ENCODE measurements around the gene SLC10A7.

SLC10A7 gene, protein sequence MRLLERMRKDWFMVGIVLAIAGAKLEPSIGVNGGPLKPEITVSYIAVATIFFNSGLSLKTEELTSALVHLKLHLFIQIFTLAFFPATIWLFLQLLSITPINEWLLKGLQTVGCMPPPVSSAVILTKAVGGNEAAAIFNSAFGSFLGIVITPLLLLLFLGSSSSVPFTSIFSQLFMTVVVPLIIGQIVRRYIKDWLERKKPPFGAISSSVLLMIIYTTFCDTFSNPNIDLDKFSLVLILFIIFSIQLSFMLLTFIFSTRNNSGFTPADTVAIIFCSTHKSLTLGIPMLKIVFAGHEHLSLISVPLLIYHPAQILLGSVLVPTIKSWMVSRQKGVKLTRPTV

DNA sequence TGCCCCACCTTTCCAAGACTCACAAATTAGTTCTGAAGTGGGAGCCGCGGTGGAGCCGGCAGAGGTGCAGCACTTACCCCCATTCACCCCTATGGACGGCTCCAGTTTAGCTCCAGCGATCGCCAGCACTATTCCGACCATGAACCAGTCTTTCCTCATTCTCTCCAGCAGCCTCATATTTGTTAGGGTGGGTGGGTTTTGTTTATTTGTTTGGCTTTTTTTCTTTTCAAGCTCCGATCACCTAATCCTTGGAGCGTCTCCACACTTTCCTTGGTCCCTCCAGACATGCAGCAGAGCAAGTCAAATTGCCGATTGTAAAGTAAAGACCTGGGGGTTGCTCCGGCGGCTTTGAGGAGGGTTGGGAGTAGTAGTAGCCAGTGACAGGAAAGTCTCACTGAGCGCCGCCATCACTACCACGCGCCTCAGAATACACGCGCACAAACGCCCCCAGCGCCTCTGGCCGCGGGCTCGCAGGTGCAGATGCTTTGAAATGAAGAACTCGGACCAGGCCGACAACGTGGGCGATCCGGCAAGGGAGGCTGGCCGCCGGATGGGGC lies at the start of gene SLC10A7:
Gene SLC10A7 (minus strand): TSS at position 400 of the 557 bp plus-strand sequence. CDS start 223 bp downstream, at position 177.
- H3K9me3 Mint-ChIP-seq: no peaks in the 10 kb centered on the region
- peaks cover 3% of the 10 kb centered on the region for H3K27me3 Mint-ChIP-seq (ENCODE audit: low read depth)

DNA sequence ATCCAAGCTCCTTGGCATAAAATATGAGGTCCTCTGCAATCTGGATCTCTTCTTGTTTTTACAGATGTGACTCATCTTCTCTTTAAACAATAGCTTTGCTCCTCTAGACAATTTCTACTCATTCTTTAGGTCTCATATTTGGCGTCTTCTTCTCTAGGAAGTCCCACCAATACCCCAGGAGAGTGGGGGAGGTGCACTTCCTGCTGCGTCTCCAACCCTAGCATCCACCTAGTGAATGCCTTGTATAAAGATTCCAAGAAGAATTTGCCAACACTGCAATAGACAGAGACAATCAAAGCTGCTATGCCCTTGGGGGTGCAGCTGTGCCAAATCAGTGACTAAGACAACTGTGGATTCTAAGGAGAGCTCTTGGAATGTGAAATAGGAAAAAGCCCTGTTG lies 45.7 kb upstream of the SLC10A7 start:
- H3K27me3 Mint-ChIP-seq (ENCODE audit: low read depth): no peaks in the 10 kb centered on the region
- TF ChIP-seq, protein P1, sequence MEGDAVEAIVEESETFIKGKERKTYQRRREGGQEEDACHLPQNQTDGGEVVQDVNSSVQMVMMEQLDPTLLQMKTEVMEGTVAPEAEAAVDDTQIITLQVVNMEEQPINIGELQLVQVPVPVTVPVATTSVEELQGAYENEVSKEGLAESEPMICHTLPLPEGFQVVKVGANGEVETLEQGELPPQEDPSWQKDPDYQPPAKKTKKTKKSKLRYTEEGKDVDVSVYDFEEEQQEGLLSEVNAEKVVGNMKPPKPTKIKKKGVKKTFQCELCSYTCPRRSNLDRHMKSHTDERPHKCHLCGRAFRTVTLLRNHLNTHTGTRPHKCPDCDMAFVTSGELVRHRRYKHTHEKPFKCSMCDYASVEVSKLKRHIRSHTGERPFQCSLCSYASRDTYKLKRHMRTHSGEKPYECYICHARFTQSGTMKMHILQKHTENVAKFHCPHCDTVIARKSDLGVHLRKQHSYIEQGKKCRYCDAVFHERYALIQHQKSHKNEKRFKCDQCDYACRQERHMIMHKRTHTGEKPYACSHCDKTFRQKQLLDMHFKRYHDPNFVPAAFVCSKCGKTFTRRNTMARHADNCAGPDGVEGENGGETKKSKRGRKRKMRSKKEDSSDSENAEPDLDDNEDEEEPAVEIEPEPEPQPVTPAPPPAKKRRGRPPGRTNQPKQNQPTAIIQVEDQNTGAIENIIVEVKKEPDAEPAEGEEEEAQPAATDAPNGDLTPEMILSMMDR (IDR thresholded peaks at IDR 0.05; ENCODE audit: unreplicated experiment in 3 of 3): no peak
- no peak overlapping the region for H3K27ac Mint-ChIP-seq
- H3K4me1 Mint-ChIP-seq: no peaks in the 10 kb centered on the region
- H3K4me3 Mint-ChIP-seq: no peak overlapping the region
- H3K36me3 Mint-ChIP-seq (ENCODE audit: low read depth): no peaks in the 10 kb centered on the region
- H3K9me3 Mint-ChIP-seq: no peaks in the 10 kb centered on the region

More for the DNA sequence above, at the start of gene SLC10A7:
- Mint-ChIP-seq H3K27ac (no peak within 1 kb of the TSS), H3K4me1 (peaks cover 11% of the 10 kb centered on the region), H3K36me3 (ENCODE audit: low read depth) (no peaks in the 10 kb centered on the region), H3K4me3 (no peak within 1 kb of the TSS)
- TF ChIP-seq, protein P1 (IDR thresholded peaks at IDR 0.05; ENCODE audit: unreplicated experiment in 3 of 3): no peak

DNA sequence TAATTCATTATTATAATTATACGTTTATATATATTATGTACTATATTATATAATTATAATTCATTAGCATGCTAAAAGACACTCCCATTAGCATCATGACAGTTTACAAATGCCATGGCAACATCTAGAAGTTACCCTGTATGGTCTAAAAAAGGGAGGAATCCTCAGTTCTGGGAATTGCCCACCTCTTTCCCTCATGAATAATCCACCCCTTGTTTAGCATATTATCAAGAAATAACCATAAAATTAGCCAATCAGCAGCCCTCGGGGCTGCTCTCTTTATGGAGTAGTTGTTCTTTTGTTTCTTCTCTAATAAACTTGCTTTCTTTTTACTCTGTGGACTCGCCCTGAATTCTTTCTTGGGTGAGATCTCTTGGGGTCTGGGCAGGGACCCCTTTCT lies 42.8 kb upstream of the SLC10A7 start:
- no peaks in the 10 kb centered on the region for H3K4me1 Mint-ChIP-seq
- TF ChIP-seq, protein P1 (IDR thresholded peaks at IDR 0.05; ENCODE audit: unreplicated experiment in 3 of 3): no peak
- no peaks in the 10 kb centered on the region for H3K9me3 Mint-ChIP-seq
- no peaks in the 10 kb centered on the region for H3K36me3 Mint-ChIP-seq (ENCODE audit: low read depth)
- H3K27me3 Mint-ChIP-seq (ENCODE audit: low read depth): no peaks in the 10 kb centered on the region
- no peak overlapping the region for H3K27ac Mint-ChIP-seq
- no peak overlapping the region for H3K4me3 Mint-ChIP-seq

DNA sequence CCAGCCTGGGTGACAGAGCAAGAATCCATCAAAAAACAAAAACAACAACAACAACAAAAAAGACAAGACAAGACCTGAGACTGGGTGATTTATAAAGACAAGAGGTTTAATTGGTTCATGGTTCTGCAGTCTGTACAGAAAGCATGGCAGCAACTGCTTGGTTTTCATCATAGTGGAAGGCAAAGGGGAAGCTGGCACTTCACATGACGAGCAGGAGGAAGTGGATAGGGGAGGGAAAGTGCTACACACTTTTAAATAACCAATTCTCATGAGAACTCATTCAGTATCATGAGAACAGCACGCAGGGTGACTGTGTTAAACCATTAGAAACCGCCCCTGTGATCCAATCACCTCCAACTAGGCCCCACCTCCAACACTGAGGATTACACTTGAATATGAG lies 28.4 kb upstream of the SLC10A7 start:
- no peaks in the 10 kb centered on the region for H3K4me1 Mint-ChIP-seq
- no peak overlapping the region for H3K4me3 Mint-ChIP-seq

DNA sequence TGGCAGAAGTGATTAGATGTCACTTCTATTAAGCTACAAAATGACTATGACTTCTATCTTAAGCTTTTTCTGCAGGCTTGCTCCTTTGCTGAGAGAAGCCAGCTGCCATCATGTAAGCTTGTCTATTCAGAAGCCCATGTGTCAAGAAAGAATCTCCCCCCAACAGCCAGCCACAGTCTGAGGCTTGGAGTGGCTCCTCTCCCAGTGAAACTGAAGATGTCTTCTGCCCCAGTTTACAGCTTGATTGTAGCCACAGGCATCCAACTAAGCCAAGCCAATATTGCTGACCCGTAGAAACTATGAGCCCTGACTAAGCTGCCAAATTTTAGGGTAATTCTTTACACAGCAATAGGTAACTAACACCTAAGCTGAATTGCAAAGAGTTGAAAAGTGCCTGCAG lies 26.7 kb upstream of the SLC10A7 start:
- TF ChIP-seq, protein P1 (IDR thresholded peaks at IDR 0.05; ENCODE audit: unreplicated experiment in 3 of 3): no peak
- Mint-ChIP-seq H3K27ac (no peak overlapping the region), H3K36me3 (ENCODE audit: low read depth) (no peaks in the 10 kb centered on the region), H3K27me3 (ENCODE audit: low read depth) (no peaks in the 10 kb centered on the region), H3K4me3 (no peak overlapping the region), H3K4me1 (no peaks in the 10 kb centered on the region), H3K9me3 (peaks cover 4% of the 10 kb centered on the region)

More for the DNA sequence above, 28.4 kb upstream of the SLC10A7 start:
- Mint-ChIP-seq H3K27ac (no peak overlapping the region), H3K9me3 (no peaks in the 10 kb centered on the region), H3K27me3 (ENCODE audit: low read depth) (no peaks in the 10 kb centered on the region), H3K36me3 (ENCODE audit: low read depth) (no peaks in the 10 kb centered on the region)
- TF ChIP-seq, protein P1 (IDR thresholded peaks at IDR 0.05; ENCODE audit: unreplicated experiment in 3 of 3): no peak

DNA sequence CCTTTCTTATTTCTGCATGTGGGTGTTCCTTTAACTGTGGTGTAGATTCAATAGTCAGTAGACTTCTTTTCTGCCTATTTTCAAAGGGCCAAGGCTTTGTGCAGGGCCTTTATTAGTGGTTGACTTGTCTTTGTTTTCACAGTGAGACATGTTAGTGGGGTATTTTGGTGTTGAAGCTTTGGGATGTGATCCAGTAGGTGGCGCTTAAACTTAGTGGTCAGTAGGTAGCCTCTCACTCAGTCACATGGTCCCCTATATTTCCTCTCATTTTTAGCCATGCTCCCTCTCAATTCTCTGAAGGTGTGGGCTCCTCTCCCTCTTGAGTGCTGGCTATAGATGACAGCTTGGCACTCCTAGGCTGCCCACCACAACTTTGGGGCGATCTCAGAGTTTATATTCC lies 23.4 kb upstream of the SLC10A7 start:
- TF ChIP-seq, protein P1 (IDR thresholded peaks at IDR 0.05; ENCODE audit: unreplicated experiment in 3 of 3): peak in 1 of 3 experiments; percentile 12
- H3K36me3 Mint-ChIP-seq (ENCODE audit: low read depth): no peaks in the 10 kb centered on the region
- H3K27ac Mint-ChIP-seq: no peak overlapping the region
- no peak overlapping the region for H3K4me3 Mint-ChIP-seq
- H3K4me1 Mint-ChIP-seq: no peaks in the 10 kb centered on the region
- H3K27me3 Mint-ChIP-seq (ENCODE audit: low read depth): no peaks in the 10 kb centered on the region
- H3K9me3 Mint-ChIP-seq: peaks cover 16% of the 10 kb centered on the region

Data from nephron (organoid).